Measurements from ENCODE around the gene KLHDC10. TPM values are rescaled to one million over a fixed set of nuclear protein-coding genes. Genes with fewer than 3 reads are reported as not detected.

KLHDC10 gene
- polyA plus RNA-seq, 1 donor from 2014 or later: 59.1 TPM

GRCh38 chr7:130147710-130148325 is 77.5 kb downstream of the KLHDC10 start:
- H3K4me3 ChIP-seq (ENCODE audit: low read length): no peak overlapping the region
- no peaks in the 10 kb centered on the region for H3K27me3 ChIP-seq (ENCODE audit: insufficient read depth, low read depth, low read length)
- no peaks in the 10 kb centered on the region for H3K9me2 ChIP-seq (ENCODE audit: insufficient read depth, low read length)
- no peak overlapping the region for H3K9ac ChIP-seq (ENCODE audit: low read length)
- H3K79me2 ChIP-seq (replicated peaks; ENCODE audit: insufficient read depth, low read length): no peaks in the 10 kb centered on the region
- no peak overlapping the region for H3K4me2 ChIP-seq (ENCODE audit: low read length)
- H2AFZ ChIP-seq (ENCODE audit: low read depth, low read length): no peak overlapping the region
- H3K27ac ChIP-seq (ENCODE audit: low read length): no peak overlapping the region
- no peaks in the 10 kb centered on the region for H3F3A ChIP-seq (ENCODE audit: insufficient read depth, low read length, poor library complexity, severe bottlenecking)
- TF ChIP-seq MXI1 (conservative IDR thresholded peaks at IDR 0.05; ENCODE audit: poor library complexity, severe bottlenecking) (no peak), EZH2 (IDR thresholded peaks at IDR 0.05; ENCODE audit: borderline replicate concordance, insufficient read depth, low read length, poor library complexity, severe bottlenecking) (no peak)
- H4K20me1 ChIP-seq (ENCODE audit: insufficient read depth): no peaks in the 10 kb centered on the region
- no peaks in the 10 kb centered on the region for H3K9me3 ChIP-seq (ENCODE audit: low read length)
- no peaks in the 10 kb centered on the region for H3K36me3 ChIP-seq (ENCODE audit: insufficient read depth, low read length)

GRCh38 chr7:130148561-130148960 is 78.2 kb downstream of the KLHDC10 start:
- no peaks in the 10 kb centered on the region for H4K20me1 ChIP-seq (ENCODE audit: insufficient read depth)
- no peaks in the 10 kb centered on the region for H3K9me3 ChIP-seq (ENCODE audit: low read length)
- H3K27ac ChIP-seq (ENCODE audit: low read length): no peak overlapping the region
- no peaks in the 10 kb centered on the region for H3K27me3 ChIP-seq (ENCODE audit: insufficient read depth, low read depth, low read length)
- H3K4me3 ChIP-seq (ENCODE audit: low read length): no peak overlapping the region
- no peaks in the 10 kb centered on the region for H3K9me2 ChIP-seq (ENCODE audit: insufficient read depth, low read length)
- H3K9ac ChIP-seq (ENCODE audit: low read length): no peak overlapping the region
- H3K79me2 ChIP-seq (replicated peaks; ENCODE audit: insufficient read depth, low read length): no peaks in the 10 kb centered on the region
- no peak overlapping the region for H3K4me2 ChIP-seq (ENCODE audit: low read length)
- H2AFZ ChIP-seq (ENCODE audit: low read depth, low read length): no peak overlapping the region
- TF ChIP-seq EP300 (conservative IDR thresholded peaks at IDR 0.05; ENCODE audit: poor library complexity, severe bottlenecking): no peak
- H3K36me3 ChIP-seq (ENCODE audit: insufficient read depth, low read length): no peaks in the 10 kb centered on the region
- H3F3A ChIP-seq (ENCODE audit: insufficient read depth, low read length, poor library complexity, severe bottlenecking): no peaks in the 10 kb centered on the region

GRCh38 chr7:130149281-130150139 is 79.2 kb downstream of the KLHDC10 start:
- H3K4me2 ChIP-seq (ENCODE audit: low read length): no peak overlapping the region
- no peak overlapping the region for H2AFZ ChIP-seq (ENCODE audit: low read depth, low read length)
- no peaks in the 10 kb centered on the region for H3K27me3 ChIP-seq (ENCODE audit: insufficient read depth, low read depth, low read length)
- H3F3A ChIP-seq (ENCODE audit: insufficient read depth, low read length, poor library complexity, severe bottlenecking): no peaks in the 10 kb centered on the region
- no peak overlapping the region for H3K9ac ChIP-seq (ENCODE audit: low read length)
- no peak overlapping the region for H3K27ac ChIP-seq (ENCODE audit: low read length)
- H3K9me3 ChIP-seq (ENCODE audit: low read length): no peaks in the 10 kb centered on the region
- H4K20me1 ChIP-seq (ENCODE audit: insufficient read depth): no peaks in the 10 kb centered on the region
- no peaks in the 10 kb centered on the region for H3K9me2 ChIP-seq (ENCODE audit: insufficient read depth, low read length)
- no peak for TF ChIP-seq MXI1 (conservative IDR thresholded peaks at IDR 0.05; ENCODE audit: poor library complexity, severe bottlenecking)
- H3K79me2 ChIP-seq (replicated peaks; ENCODE audit: insufficient read depth, low read length): no peaks in the 10 kb centered on the region
- H3K4me3 ChIP-seq (ENCODE audit: low read length): no peak overlapping the region
- no peaks in the 10 kb centered on the region for H3K36me3 ChIP-seq (ENCODE audit: insufficient read depth, low read length)

- Histone ChIP-seq H3K9ac (ENCODE audit: low read length) (no peak overlapping the region), H3K27me3 (ENCODE audit: insufficient read depth, low read depth, low read length) (no peaks in the 10 kb centered on the region), H3K9me3 (ENCODE audit: low read length) (no peaks in the 10 kb centered on the region), H3K79me2 (replicated peaks; ENCODE audit: insufficient read depth, low read length) (no peaks in the 10 kb centered on the region), H4K20me1 (ENCODE audit: insufficient read depth) (no peaks in the 10 kb centered on the region), H3K9me2 (ENCODE audit: insufficient read depth, low read length) (no peaks in the 10 kb centered on the region), H3K27ac (ENCODE audit: low read length) (no peak overlapping the region), H3K4me2 (ENCODE audit: low read length) (no peak overlapping the region), H3K4me3 (ENCODE audit: low read length) (no peak overlapping the region), H3K36me3 (ENCODE audit: insufficient read depth, low read length) (no peaks in the 10 kb centered on the region), H3F3A (ENCODE audit: insufficient read depth, low read length, poor library complexity, severe bottlenecking) (no peaks in the 10 kb centered on the region), H2AFZ (ENCODE audit: low read depth, low read length) (no peak overlapping the region)
- TF ChIP-seq MXI1 (conservative IDR thresholded peaks at IDR 0.05; ENCODE audit: poor library complexity, severe bottlenecking) (no peak), EZH2 (IDR thresholded peaks at IDR 0.05; ENCODE audit: borderline replicate concordance, insufficient read depth, low read length, poor library complexity, severe bottlenecking) (no peak), EP300 (conservative IDR thresholded peaks at IDR 0.05; ENCODE audit: poor library complexity, severe bottlenecking) (no peak), TAF1 (IDR thresholded peaks at IDR 0.05; ENCODE audit: low read depth) (no peak), SMC3 (conservative IDR thresholded peaks at IDR 0.05; ENCODE audit: poor library complexity) (no peak), POLR2AphosphoS5 (IDR thresholded peaks at IDR 0.05) (no peak), RAD21 (conservative IDR thresholded peaks at IDR 0.05) (no peak), CTCF (IDR thresholded peaks at IDR 0.05; ENCODE audit: poor library complexity, severe bottlenecking) (no peak), REST (IDR thresholded peaks at IDR 0.05; ENCODE audit: borderline replicate concordance) (no peak)
Observed at GRCh38 chr7:130150587-130150986, 80.3 kb downstream of the KLHDC10 start.
